ENCODE results near the gene EIF3L.

GRCh38 chr22:37930270-37930951, 81.2 kb downstream of the EIF3L start:
- TF ChIP-seq, protein P1, sequence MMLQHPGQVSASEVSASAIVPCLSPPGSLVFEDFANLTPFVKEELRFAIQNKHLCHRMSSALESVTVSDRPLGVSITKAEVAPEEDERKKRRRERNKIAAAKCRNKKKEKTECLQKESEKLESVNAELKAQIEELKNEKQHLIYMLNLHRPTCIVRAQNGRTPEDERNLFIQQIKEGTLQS (IDR thresholded peaks at IDR 0.05; ENCODE audit: insufficient read depth, low read depth, low read length) = no peak
- TF ChIP-seq, protein P2, sequence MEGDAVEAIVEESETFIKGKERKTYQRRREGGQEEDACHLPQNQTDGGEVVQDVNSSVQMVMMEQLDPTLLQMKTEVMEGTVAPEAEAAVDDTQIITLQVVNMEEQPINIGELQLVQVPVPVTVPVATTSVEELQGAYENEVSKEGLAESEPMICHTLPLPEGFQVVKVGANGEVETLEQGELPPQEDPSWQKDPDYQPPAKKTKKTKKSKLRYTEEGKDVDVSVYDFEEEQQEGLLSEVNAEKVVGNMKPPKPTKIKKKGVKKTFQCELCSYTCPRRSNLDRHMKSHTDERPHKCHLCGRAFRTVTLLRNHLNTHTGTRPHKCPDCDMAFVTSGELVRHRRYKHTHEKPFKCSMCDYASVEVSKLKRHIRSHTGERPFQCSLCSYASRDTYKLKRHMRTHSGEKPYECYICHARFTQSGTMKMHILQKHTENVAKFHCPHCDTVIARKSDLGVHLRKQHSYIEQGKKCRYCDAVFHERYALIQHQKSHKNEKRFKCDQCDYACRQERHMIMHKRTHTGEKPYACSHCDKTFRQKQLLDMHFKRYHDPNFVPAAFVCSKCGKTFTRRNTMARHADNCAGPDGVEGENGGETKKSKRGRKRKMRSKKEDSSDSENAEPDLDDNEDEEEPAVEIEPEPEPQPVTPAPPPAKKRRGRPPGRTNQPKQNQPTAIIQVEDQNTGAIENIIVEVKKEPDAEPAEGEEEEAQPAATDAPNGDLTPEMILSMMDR (IDR thresholded peaks at IDR 0.05; ENCODE audit: control extremely low read depth in 1 of 3, insufficient read depth in 1 of 3, low read depth in 1 of 3, low read length in 3 of 3) = peak; percentile 37 to 66 (median 62)
- no peak for TF ChIP-seq POLR2A (IDR thresholded peaks at IDR 0.05; ENCODE audit: control extremely low read depth in 1 of 2, low read depth in 2 of 2, low read length in 2 of 2)
- no peak for TF ChIP-seq TEAD4 (IDR thresholded peaks at IDR 0.05; ENCODE audit: low read depth, low read length)
- TF ChIP-seq JUND (IDR thresholded peaks at IDR 0.05; ENCODE audit: low read length) = no peak
- TF ChIP-seq POLR2AphosphoS5 (IDR thresholded peaks at IDR 0.05; ENCODE audit: low read depth, low read length) = no peak
- TF ChIP-seq GABPA (IDR thresholded peaks at IDR 0.05; ENCODE audit: borderline replicate concordance, insufficient read depth, low read length) = no peak
- peak; percentile 33 to 44 for TF ChIP-seq RAD21 (IDR thresholded peaks at IDR 0.05 in 1 of 2, conservative IDR thresholded peaks at IDR 0.05 in 1 of 2; ENCODE audit: low read depth in 2 of 2, low read length in 2 of 2)
- TF ChIP-seq USF2 (IDR thresholded peaks at IDR 0.05; ENCODE audit: low read length) = no peak
- TF ChIP-seq TAF1 (IDR thresholded peaks at IDR 0.05; ENCODE audit: low read depth, low read length) = no peak
- no peak for TF ChIP-seq NRF1 (IDR thresholded peaks at IDR 0.05; ENCODE audit: low read depth, low read length)
- no peak for TF ChIP-seq EZH2 (IDR thresholded peaks at IDR 0.05; ENCODE audit: low read depth, low read length, severe bottlenecking)
- no peak for TF ChIP-seq SP1 (IDR thresholded peaks at IDR 0.05; ENCODE audit: low read depth, low read length)
- TF ChIP-seq HDAC2 (IDR thresholded peaks at IDR 0.05; ENCODE audit: borderline replicate concordance in 1 of 2, low read depth in 2 of 2, low read length in 2 of 2) = no peak
